Endometrial microvascular endothelial cells (primary cell): Measurements from ENCODE around the gene KCNJ15. TPM values are rescaled to one million over a fixed set of nuclear protein-coding genes. Genes with fewer than 3 reads are reported as not detected.

Source experiments
- in situ Hi-C: cut with HindIII; loops from 2 replicates; pipeline ENCODE4 v1.10.0; 2017; ENCODE audit warnings: low sequenced_read_pairs, low pct_unique_long_range_greater_than_20kb; ENCODE audit errors: inconsistent ontology term
- total RNA-seq: library from RNA; depleted of rRNA; stranded (reverse); fragments of >200 nt; gene quantifications from one replicate; pipeline ENCODE4 v1.2.3, GENCODE V29; 2015; ENCODE audit errors: inconsistent ontology term

The KCNJ15 gene
- total RNA-seq, 1 donor from 2014 or later = 0.56 TPM

DNA sequence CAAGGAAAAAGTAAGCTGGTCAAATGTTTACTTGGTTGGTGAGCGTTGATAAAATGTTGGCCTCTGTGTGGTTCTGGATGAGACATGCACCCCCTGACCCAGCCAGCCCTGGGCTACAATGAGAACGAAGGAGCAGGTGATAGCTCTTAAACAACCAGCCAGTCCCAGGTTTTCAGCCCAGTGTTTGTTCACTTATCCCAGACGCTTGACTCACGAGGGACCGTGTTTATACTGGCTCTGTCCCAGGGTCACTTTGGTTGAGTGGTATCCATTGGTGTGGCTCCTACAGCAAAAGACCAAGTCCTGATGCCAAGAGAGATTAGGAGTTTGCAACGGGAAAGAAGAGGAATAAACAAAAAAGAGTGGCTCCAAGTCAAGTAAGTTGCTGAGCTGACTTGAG lies 86.9 kb downstream of the KCNJ15 start:
- in situ Hi-C loops = no loop called here

DNA sequence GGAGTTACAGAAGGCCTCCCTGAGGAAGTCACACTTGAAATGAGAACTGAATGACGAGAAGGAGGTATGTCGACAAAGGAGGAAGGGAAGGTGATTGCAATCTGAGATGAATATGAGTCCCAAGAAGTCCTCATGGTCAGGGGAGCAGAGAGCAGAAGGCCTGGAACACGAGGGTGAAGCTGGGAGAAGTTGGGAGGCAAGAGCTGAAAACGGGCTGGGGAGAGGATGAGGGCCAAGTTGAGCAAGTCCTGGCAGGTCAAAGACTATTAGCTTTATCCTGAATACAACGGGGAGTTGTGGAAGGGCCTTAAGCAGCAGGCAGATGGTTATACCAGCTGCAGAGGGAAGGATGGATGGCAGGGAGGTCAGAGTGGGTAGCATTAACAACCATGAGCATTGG lies 89.5 kb downstream of the KCNJ15 start:
- in situ Hi-C loops = no loop called here

DNA sequence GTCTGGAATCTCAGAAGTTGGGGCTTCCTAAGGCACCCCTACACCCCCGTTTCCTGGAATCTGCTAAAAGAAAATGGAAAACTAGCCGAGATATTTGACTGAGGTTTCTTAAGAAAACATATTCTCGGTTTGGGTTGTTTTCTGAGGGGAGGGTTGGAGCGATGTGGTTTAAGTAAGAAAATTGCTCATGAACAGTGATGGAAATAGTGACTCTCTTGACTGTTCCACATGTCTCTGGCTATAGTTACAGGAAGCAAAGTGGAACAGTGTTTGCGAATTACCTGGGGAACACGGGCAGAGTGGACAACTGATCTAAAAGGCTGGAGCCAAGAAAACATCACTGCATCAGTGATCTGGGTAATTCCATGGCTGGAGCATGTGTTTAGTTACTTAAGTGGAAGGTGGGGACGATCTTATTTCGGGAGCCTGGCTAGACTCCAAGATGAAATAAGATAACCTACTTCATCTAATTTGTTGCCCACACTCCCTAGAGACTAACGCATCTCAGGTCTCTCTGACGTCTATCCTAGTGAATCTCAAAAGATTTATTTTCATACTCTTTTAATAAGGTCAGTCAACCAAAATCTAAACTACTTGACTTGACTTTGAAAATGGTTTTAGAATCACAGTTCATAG lies 92.4 kb downstream of the KCNJ15 start:
- in situ Hi-C loops = no loop called here

DNA sequence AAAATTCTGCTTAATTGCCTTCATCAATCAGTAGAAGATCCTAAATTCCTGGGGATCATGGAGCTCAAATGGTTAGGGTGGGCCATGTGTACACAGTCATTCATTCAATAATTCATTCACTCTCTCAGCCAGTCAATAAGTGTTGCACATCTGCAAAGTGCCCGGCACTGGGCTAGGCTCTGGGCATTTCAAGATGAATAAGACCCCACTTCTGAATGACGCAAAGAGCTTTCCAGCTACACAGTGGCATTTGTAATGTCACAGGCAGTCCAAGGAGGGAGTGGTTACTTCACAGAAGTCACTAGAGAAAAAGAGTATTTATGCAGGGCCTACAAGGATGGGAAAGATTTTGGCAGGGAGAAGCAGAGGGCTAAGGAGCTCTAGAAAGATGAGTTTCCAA lies 93.2 kb downstream of the KCNJ15 start:
- in situ Hi-C loops = no loop called here

DNA sequence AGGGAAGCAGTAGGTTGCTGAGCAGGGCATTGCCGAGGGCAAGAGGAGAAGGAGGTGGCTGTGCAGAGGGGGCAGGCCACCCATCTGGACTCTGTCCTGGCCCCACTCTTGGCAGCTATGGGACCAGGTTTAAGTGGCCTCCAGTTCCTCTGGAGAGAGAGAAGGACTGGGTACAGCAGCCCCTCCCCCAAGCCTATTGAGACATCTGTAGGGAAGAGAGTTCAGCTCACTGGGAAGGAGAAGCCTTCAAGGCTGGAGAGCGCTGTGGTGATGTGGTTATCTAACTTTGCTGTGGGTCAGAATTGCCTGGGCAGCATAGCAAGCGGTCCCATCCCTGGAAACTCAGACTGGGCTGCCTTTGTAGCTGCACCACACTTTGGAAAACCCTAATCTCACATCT lies 93.9 kb downstream of the KCNJ15 start:
- in situ Hi-C loops = no loop called here

DNA sequence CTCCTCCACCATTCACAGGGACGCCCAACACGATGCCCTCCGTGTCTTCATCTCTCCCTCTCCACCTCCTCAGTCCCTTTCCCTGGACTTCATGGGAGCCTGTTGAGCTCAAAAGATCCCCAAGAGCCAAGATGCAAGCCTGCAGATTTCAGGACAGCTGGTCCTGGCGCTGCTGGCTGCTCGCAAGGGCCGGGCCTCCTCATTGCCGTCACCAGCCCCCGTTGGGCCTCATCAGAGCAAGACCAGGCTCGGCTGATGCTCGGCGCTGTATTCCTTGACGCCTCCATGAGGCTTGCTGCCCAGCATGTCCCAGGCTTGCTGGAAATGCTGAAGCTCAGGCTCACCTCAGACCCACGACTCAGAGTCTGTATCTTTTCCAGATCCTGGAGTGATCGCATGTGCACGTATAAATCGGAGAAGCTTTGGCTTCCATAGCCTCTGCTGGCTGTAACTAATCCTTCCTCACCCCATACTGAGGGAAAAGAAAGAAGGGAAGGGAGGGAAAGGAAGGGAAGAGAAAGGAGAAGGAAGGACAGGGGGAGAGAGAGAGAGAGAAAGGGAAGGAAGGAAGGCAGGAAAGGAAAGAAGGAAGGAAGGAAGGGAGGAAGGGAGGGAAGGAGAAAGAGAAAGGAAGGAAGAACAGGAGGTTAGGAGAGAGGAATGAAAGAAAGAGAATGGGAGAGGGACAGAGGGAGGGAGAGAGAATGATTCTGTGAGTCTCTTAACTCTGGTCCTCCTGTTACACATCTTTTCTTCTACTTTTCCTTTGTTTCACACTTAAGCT lies 94.6 kb downstream of the KCNJ15 start:
- in situ Hi-C loops = no loop called here

DNA sequence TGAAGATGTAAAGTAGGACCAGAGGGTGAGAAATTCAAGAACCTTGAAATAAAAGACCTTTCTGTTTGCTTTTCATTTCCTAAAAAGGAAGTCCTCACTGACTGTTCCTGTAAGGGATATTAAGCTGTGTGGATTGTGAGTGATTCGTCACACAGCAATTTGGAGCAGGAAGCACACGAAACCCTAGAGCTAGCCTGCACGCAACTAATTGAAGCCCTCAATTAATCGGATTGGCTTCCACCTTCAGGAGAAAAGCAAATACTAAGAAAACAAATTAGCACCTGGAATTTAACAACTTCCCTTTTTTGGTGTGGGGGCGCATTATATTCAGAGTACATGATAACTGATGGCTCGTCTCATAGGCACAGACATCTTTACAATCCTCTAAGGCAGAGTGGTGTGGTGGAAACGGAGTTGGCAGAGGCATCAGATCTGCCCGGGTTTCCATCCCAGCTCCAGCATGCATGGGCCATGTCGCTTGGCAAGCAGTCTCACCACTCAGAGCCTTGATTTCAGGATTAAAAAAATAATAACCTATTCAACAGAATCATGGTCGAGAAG lies 95.2 kb downstream of the KCNJ15 start:
- in situ Hi-C loops = no loop called here

DNA sequence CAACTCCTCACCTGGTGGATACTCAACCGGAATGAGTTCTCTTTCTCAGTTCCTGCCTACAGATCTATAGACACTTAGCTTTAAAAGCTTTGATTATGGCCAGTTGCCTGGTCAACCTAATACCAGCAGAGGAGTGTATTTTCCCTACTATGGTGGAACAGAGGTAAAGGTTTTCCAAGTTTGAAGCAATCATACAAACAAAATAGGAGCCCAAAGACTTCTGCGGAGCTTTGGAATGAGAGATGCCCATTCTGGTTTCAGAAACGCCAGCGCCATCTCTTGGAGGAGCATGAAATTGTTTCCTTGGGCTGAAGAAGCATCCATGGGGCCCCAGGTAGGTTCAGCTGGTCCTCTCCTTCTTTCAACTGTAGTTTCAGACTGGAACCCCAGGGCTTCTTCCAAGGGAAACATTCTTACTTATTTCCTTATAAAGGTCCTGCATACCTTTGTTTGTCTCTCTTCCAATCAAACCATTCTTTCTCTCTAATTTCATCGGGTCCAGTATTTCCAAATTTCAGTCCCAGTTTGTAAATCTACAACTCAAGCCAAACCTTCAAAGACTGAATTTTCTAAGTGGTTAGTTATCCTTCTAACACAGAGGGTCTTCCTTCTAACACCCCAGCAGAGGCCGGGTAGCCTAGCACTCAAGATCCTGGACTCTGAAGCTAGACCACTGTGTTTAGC lies 95.9 kb downstream of the KCNJ15 start:
- in situ Hi-C loops = no loop called here

DNA sequence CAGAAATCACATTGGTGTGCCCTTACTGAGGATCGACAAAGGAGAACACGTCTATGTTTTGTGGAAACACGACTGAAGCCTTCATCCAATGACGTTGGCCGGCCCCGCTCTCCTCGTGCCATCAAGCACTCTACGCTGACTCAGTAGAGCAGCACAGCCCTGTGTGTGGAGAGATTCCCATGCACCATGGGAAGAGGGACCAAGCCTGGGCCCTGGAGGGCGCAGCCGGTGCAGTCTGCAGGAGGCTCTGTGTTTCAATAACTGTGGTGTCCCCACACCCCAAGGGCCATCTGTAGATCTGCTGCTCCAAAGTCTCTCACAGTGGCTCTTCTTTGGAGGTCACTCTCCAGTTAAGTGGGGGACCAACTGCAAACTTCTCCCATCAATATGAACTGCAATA lies 97.4 kb downstream of the KCNJ15 start:
- in situ Hi-C loops = no loop called here

DNA sequence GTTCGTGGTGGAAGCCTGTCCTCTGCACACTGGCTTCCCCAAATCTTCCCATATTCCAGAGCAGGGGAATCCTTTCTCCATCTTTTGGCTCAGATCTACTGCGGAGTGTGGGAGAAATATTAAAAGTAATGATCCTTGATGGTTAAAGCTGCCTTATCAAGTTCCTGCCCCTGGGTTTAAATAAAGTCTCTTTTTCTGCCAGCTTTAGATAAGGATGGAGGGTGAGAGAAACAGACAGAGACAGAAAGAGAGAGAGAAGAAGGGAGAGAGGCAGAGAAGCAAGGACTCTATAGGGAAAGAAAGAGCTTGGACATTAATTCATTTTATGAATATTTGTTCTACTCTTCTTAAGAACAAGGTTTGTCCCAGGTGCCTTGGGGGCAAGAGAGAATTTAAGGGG lies 98.0 kb downstream of the KCNJ15 start:
- in situ Hi-C loops = no loop called here

DNA sequence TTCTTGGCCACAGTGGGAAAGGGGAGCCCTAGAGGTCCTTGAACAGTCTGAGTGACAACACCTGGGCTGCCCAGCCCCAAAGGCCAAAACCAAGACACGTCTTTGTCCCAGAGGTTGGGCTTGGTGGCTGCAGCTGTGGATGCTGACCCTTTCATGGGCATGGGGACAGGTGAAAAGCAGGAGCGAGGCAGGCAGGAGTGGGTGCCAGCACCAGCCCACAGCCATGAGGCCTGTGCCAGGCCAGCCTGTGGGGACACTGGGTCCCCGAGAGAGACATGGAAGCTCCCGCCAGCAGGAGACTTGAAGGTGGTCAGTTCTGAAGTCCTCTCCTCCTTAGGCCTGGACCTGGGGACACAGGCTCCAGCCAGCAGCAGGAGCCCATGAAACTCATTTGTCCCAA lies 98.6 kb downstream of the KCNJ15 start:
- in situ Hi-C loops = no loop called here

DNA sequence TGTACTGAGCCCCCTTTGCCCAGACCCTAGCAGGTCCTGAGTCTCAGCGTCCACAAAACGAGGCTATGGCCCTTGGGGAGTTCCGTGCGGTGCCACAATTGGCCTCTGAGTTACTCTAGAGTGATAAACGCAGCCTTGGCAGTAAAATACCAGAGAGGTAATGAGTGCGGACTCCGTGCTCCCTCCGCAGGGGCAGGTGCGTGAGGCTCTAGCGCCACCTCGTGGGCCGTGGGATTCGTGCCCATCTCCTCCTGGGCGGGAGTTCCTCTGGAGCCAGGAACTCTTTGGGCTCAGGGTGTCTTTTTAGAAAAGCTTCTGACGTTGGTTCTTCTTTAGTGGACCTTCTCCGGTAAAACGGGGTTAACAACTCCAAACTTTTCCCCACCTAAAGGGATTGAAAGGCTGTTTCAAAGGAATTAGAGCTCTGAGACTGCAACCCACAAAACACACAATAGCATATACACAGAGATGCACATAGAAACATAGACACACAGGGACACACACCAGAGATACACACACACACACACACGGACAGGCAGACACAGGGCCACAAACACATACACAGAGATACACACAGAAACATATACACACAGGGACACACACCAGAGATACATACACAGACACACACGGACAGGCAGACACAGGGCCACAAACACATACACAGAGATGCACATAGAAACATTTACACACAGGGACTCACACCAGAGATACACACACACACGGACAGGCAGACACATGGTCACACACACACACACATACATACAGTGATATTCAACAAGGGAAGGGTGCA lies 99.4 kb downstream of the KCNJ15 start:
- in situ Hi-C loops = no loop called here

Other genes starting within 250 kb of the KCNJ15 start
- gene ERG, start 241.5 kb downstream of the KCNJ15 start, total RNA-seq = 62.1 TPM